IMR-90 (cell line): ENCODE results near the gene PID1. TPM values are rescaled to one million over a fixed set of nuclear protein-coding genes. Genes with fewer than 3 reads are reported as not detected.

Source experiments
- ATAC-seq: fragments of 200-7000 bp; cut with Tn5 transposase; 2 replicates; pipeline ENCODE4 v1.9.1; 2020; ENCODE audit warnings: low read depth, mild to moderate bottlenecking, moderate library complexity
- BruUV-seq: library from RNA; stranded (reverse); fragments of 400-500 nt; replicated peaks from 2 replicates; lab custom pipeline; 2021; lab: Mats Ljungman, UMichigan
- CTCF ChIA-PET: fragments of 300-600 bp; formaldehyde crosslinking; extraction: SDS; loops from one replicate; lab custom pipeline; 2021; ENCODE audit warnings: antibody characterized with exemption; lab: Yijun Ruan, JAX
- POLR2A ChIA-PET: fragments of 300-600 bp; sonication (Branson Sonifier 250); formaldehyde crosslinking; loops from one replicate; lab custom pipeline; 2022; ENCODE audit warnings: antibody characterized with exemption; ENCODE audit not compliant: unreplicated experiment; lab: Charles Lee
- DNase-seq: peaks from one replicate; pipeline ENCODE4 v3.0.0; 2013
- H2AFZ ChIP-seq: replicated peaks from 2 replicates; pipeline ENCODE3; 2013; ENCODE audit warnings: low read length, mild to moderate bottlenecking; ENCODE audit not compliant: poor library complexity
- H2AK5ac ChIP-seq: 2 replicates; pipeline ENCODE4 v1.6.1; 2013; ENCODE audit warnings: low read depth, low read length, inconsistent platforms
- H2AK9ac ChIP-seq: replicated peaks from 2 replicates; pipeline ENCODE3; 2013; ENCODE audit warnings: mild to moderate bottlenecking, low read depth, low read length, moderate library complexity; ENCODE audit not compliant: poor library complexity
- H2BK120ac ChIP-seq: 2 replicates; pipeline ENCODE4 v1.6.1; 2013; ENCODE audit warnings: low read depth, low read length, inconsistent platforms
- H2BK15ac ChIP-seq: 3 replicates; pipeline ENCODE4 v1.6.1; 2013; ENCODE audit warnings: low read depth, low read length, inconsistent platforms
- H2BK20ac ChIP-seq: 2 replicates; pipeline ENCODE4 v1.6.1; 2013; ENCODE audit warnings: low read depth, mild to moderate bottlenecking, inconsistent platforms, low read length, moderate library complexity
- H2BK5ac ChIP-seq: 2 replicates; pipeline ENCODE4 v1.6.1; 2013; ENCODE audit warnings: mild to moderate bottlenecking, low read depth, low read length, inconsistent platforms; ENCODE audit not compliant: poor library complexity, severe bottlenecking
- H3K14ac ChIP-seq: replicated peaks from 2 replicates; pipeline ENCODE4 v1.6.1; 2013; ENCODE audit warnings: low read depth, low read length, inconsistent platforms
- H3K18ac ChIP-seq: 2 replicates; pipeline ENCODE4 v1.6.1; 2013; ENCODE audit warnings: low read depth, low read length, control low read depth
- H3K23ac ChIP-seq: 2 replicates; pipeline ENCODE4 v1.6.1; 2013; ENCODE audit warnings: low read depth, low read length, inconsistent platforms
- H3K27ac ChIP-seq: 2 replicates; pipeline ENCODE4 v1.5.1; 2013; ENCODE audit warnings: mild to moderate bottlenecking, control low read depth, low read length; ENCODE audit not compliant: insufficient read depth
- H3K27me3 ChIP-seq: 2 replicates; pipeline ENCODE4 v1.6.1; 2013; ENCODE audit warnings: low read length; ENCODE audit not compliant: control insufficient read depth, insufficient read depth
- H3K36me3 ChIP-seq: 2 replicates; pipeline ENCODE4 v1.6.1; 2013; ENCODE audit warnings: low read length, mixed read lengths; ENCODE audit not compliant: control insufficient read depth, insufficient read depth
- H3K4ac ChIP-seq: 2 replicates; pipeline ENCODE4 v1.6.1; 2013; ENCODE audit warnings: low read depth, low read length, inconsistent platforms
- H3K4me1 ChIP-seq: 2 replicates; pipeline ENCODE4 v1.6.1; 2013; ENCODE audit warnings: low read length, mixed read lengths; ENCODE audit not compliant: control insufficient read depth, insufficient read depth
- H3K4me2 ChIP-seq: 2 replicates; pipeline ENCODE4 v1.6.1; 2013; ENCODE audit warnings: low read depth, mild to moderate bottlenecking, control low read depth, low read length, moderate library complexity
- H3K4me3 ChIP-seq: 2 replicates; pipeline ENCODE4 v1.5.1; 2013; ENCODE audit warnings: low read depth, mild to moderate bottlenecking, control low read depth, low read length, moderate library complexity; ENCODE audit not compliant: insufficient read depth
- H3K56ac ChIP-seq: 2 replicates; pipeline ENCODE4 v1.6.1; 2013; ENCODE audit warnings: low read length, inconsistent platforms; ENCODE audit not compliant: insufficient read depth; ENCODE audit errors: extremely low read depth
- H3K79me1 ChIP-seq, 2 experiments: 2 replicates each; pipeline ENCODE4 v1.6.1; 2013; ENCODE audit warnings: low read length in 2 of 2, inconsistent platforms in 1 of 2, low read depth in 1 of 2
- H3K9ac ChIP-seq: 2 replicates; pipeline ENCODE4 v1.6.1; 2013; ENCODE audit warnings: low read depth, low read length, control low read depth
- H3K9me1 ChIP-seq: 2 replicates; pipeline ENCODE4 v1.6.1; 2013; ENCODE audit warnings: low read length, inconsistent platforms; ENCODE audit not compliant: insufficient read depth
- H3K9me3 ChIP-seq: 2 replicates; pipeline ENCODE4 v1.6.1; 2013; ENCODE audit warnings: low read length; ENCODE audit not compliant: control insufficient read depth, insufficient read depth
- H4K20me1 ChIP-seq: 2 replicates; pipeline ENCODE4 v1.6.1; 2013; ENCODE audit warnings: low read length, inconsistent platforms; ENCODE audit not compliant: insufficient read depth
- H4K5ac ChIP-seq: 2 replicates; pipeline ENCODE4 v1.6.1; 2013; ENCODE audit warnings: mild to moderate bottlenecking, low read depth, low read length, control low read depth
- H4K8ac ChIP-seq, 2 experiments: 2 replicates each; pipeline ENCODE4 v1.6.1; 2013; ENCODE audit warnings: low read depth in 2 of 2, low read length in 2 of 2, control low read depth in 1 of 2, inconsistent platforms in 1 of 2
- H4K91ac ChIP-seq: 2 replicates; pipeline ENCODE4 v1.6.1; 2013; ENCODE audit warnings: low read depth, low read length, inconsistent platforms; ENCODE audit not compliant: insufficient read depth
- BHLHE40 ChIP-seq: fragments of 150-350 bp; IDR thresholded peaks from 2 replicates; pipeline ENCODE4 v1.6.1; 2016; ENCODE audit warnings: mild to moderate bottlenecking, low read depth, low read length
- CHD1 ChIP-seq: IDR thresholded peaks from 2 replicates; pipeline ENCODE4 v1.6.1; 2012; ENCODE audit warnings: low read depth, low read length, improper control_type of control experiment
- FOS ChIP-seq: fragments of 150-350 bp; IDR thresholded peaks from 2 replicates; pipeline ENCODE4 v1.6.1; 2016; ENCODE audit warnings: low read depth, low read length
- MAFK ChIP-seq: IDR thresholded peaks from 2 replicates; pipeline ENCODE4 v1.6.1; 2012; ENCODE audit warnings: low read depth, low read length, improper control_type of control experiment
- MAZ ChIP-seq: IDR thresholded peaks from 2 replicates; pipeline ENCODE4 v1.6.1; 2012; ENCODE audit warnings: low read depth, mild to moderate bottlenecking, low read length, improper control_type of control experiment, moderate library complexity, borderline replicate concordance
- MXI1 ChIP-seq: IDR thresholded peaks from 2 replicates; pipeline ENCODE4 v1.6.1; 2012; ENCODE audit warnings: low read depth, mild to moderate bottlenecking, low read length, moderate library complexity, borderline replicate concordance
- NFE2L2 ChIP-seq: fragments of 150-350 bp; IDR thresholded peaks from 2 replicates; pipeline ENCODE4 v1.6.1; 2016; ENCODE audit warnings: low read depth, mild to moderate bottlenecking, low read length
- POLR2A ChIP-seq: IDR thresholded peaks from 2 replicates; pipeline ENCODE4 v1.6.1; 2012; ENCODE audit warnings: mild to moderate bottlenecking, low read depth, low read length
- RAD21 ChIP-seq: IDR thresholded peaks from 2 replicates; pipeline ENCODE4 v1.6.1; 2012; ENCODE audit warnings: low read length, improper control_type of control experiment
- RCOR1 ChIP-seq: IDR thresholded peaks from 2 replicates; pipeline ENCODE4 v1.6.1; 2012; ENCODE audit warnings: mild to moderate bottlenecking, low read length, improper control_type of control experiment; ENCODE audit not compliant: insufficient replicate concordance
- RFX5 ChIP-seq: IDR thresholded peaks from 2 replicates; pipeline ENCODE4 v1.8.0; 2012; ENCODE audit warnings: low read depth, mild to moderate bottlenecking, low read length, moderate library complexity
- SMC3 ChIP-seq: fragments of 150-350 bp; IDR thresholded peaks from 2 replicates; pipeline ENCODE4 v1.6.1; 2016; ENCODE audit warnings: low read depth, mild to moderate bottlenecking, antibody characterized with exemption, low read length, moderate library complexity
- WGBS, 2 experiments: methylation state at CpG; one replicate each; pipeline versions ENCODE4 v1.1.5 to v1.1.7; 2013; ENCODE audit warnings: missing lambda C conversion rate in 2 of 2; ENCODE audit not compliant: insufficient read length in 1 of 2; ENCODE audit errors: extremely low coverage in 2 of 2; 5-methylcytosine and 5-hydroxymethylcytosine counted together
- dilution Hi-C: fragments of 300-500 bp; cut with HindIII; formaldehyde crosslinking; loops from one replicate; pipeline ENCODE4 v1.14.3; 2018; ENCODE audit warnings: low sequenced_read_pairs; ENCODE audit not compliant: unreplicated experiment
- in situ Hi-C: fragments of 300-500 bp; cut with MboI; formaldehyde crosslinking; loops from 3 replicates; pipeline ENCODE4 v1.14.3; 2019; ENCODE audit warnings: low sequenced_read_pairs, inconsistent platforms, mixed read lengths
- intact Hi-C: fragments of 100-400 bp; cut with micrococcal nuclease; formaldehyde crosslinking; loops from 2 replicates; pipeline ENCODE4 v1.10.0; 2022
- polyA plus RNA-seq, 3 experiments: library from polyadenylated mRNA; depleted of rRNA; stranded (reverse); fragments of >200 nt; gene quantifications; 2 replicates each; pipeline ENCODE4 v1.2.3, GENCODE V29; 2012; ENCODE audit warnings: low replicate concordance in 1 of 3
- total RNA-seq: library from RNA; depleted of rRNA; stranded (reverse); fragments of >200 nt; gene quantifications from 2 replicates; pipeline ENCODE4 v1.2.3, GENCODE V29; 2012
- TF ChIP-seq, protein P1 (sequence below): conservative IDR thresholded peaks from 2 replicates; pipeline ENCODE4 v1.5.1; 2012; ENCODE audit warnings: mild to moderate bottlenecking, low read depth, low read length, improper control_type of control experiment
- TF ChIP-seq, protein P2 (sequence below): fragments of 150-350 bp; IDR thresholded peaks from 2 replicates; pipeline ENCODE4 v1.6.1; 2016; ENCODE audit warnings: low read depth, mild to moderate bottlenecking, low read length, moderate library complexity, borderline replicate concordance

PID1 gene
- total and polyA plus RNA-seq, 2 of the 4 experiments (the other 2 are of a cell fraction): 0.90 to 1.9 TPM

DNA sequence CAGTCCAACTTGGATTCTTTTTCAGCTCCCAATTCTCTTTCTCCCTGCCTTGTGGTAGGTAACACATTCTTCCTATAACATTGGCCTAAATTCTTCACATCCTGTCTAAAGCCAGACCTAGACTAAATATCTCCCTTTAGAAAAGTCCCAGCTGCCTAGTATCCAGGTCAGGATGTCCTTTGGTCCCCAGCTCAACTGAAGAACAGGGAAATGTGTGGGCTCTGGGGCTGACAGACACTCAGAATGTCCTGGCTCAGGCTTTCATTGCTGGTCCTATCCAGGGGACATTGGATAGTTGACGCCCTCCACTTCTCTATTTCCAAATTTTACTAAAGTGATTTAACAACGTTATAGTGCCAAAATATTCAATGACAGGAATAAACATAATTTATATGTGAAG lies 219.3 kb downstream of the PID1 start:
- Histone ChIP-seq H2BK20ac (no peak overlapping the region), H3K4me2 (no peak overlapping the region), H2AK9ac (no peak overlapping the region), H3K23ac (no peak overlapping the region), H3K4me3 (no peak overlapping the region), H3K9me3 (peaks cover 10% of the 10 kb centered on the region), H3K36me3 (no peaks in the 10 kb centered on the region), H2BK15ac (no peak overlapping the region), H3K9me1 (no peaks in the 10 kb centered on the region), H3K56ac (no peak overlapping the region), H3K9ac (no peak overlapping the region), H4K91ac (no peak overlapping the region), H2AK5ac (no peak overlapping the region), H3K18ac (no peak overlapping the region), H2AFZ (no peak overlapping the region), H3K4ac (no peak overlapping the region), H4K8ac (no peak overlapping the region), H3K27me3 (no peaks in the 10 kb centered on the region), H2BK120ac (no peak overlapping the region), H2BK5ac (no peak overlapping the region), H3K4me1 (no peaks in the 10 kb centered on the region), H3K79me1 (no peaks in the 10 kb centered on the region), H4K5ac (no peak overlapping the region), H3K27ac (no peak overlapping the region), H3K14ac (no peak overlapping the region), H4K20me1 (no peaks in the 10 kb centered on the region)
- CTCF ChIA-PET: no interaction called here
- no TSS peak for BruUV-seq
- dilution Hi-C loops: no loop called here
- TF ChIP-seq MXI1: no peak
- TF ChIP-seq BHLHE40: no peak
- no peak for TF ChIP-seq MAZ
- TF ChIP-seq, protein P1, sequence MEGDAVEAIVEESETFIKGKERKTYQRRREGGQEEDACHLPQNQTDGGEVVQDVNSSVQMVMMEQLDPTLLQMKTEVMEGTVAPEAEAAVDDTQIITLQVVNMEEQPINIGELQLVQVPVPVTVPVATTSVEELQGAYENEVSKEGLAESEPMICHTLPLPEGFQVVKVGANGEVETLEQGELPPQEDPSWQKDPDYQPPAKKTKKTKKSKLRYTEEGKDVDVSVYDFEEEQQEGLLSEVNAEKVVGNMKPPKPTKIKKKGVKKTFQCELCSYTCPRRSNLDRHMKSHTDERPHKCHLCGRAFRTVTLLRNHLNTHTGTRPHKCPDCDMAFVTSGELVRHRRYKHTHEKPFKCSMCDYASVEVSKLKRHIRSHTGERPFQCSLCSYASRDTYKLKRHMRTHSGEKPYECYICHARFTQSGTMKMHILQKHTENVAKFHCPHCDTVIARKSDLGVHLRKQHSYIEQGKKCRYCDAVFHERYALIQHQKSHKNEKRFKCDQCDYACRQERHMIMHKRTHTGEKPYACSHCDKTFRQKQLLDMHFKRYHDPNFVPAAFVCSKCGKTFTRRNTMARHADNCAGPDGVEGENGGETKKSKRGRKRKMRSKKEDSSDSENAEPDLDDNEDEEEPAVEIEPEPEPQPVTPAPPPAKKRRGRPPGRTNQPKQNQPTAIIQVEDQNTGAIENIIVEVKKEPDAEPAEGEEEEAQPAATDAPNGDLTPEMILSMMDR: no peak
- TF ChIP-seq RFX5: no peak
- no peak for TF ChIP-seq MAFK
- no peak for TF ChIP-seq FOS
- TF ChIP-seq CHD1: no peak
- TF ChIP-seq RCOR1: no peak
- no peak for TF ChIP-seq RAD21
- no peak for TF ChIP-seq NFE2L2
- TF ChIP-seq SMC3: no peak
- TF ChIP-seq POLR2A: no peak
- TF ChIP-seq, protein P2, sequence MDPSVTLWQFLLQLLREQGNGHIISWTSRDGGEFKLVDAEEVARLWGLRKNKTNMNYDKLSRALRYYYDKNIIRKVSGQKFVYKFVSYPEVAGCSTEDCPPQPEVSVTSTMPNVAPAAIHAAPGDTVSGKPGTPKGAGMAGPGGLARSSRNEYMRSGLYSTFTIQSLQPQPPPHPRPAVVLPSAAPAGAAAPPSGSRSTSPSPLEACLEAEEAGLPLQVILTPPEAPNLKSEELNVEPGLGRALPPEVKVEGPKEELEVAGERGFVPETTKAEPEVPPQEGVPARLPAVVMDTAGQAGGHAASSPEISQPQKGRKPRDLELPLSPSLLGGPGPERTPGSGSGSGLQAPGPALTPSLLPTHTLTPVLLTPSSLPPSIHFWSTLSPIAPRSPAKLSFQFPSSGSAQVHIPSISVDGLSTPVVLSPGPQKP: no peak
- ATAC-seq (no peak), DNase-seq (no peak)
- no CpG with 5 or more reads among the region's 2 CpGs for WGBS, 2 experiments
- in situ Hi-C loops: no loop called here
- intact Hi-C loops: no loop called here
- POLR2A ChIA-PET: no interaction called here
